HG03575 (cell line): Measurements from ENCODE around the gene TFAP2E.

Experiments
- ATAC-seq: cut with Tn5 transposase; IDR thresholded peaks from one replicate; pipeline ENCODE4 v1.9.1; 2021; ENCODE audit not compliant: unreplicated experiment, insufficient number of reproducible peaks, low FRiP score; ENCODE audit errors: extremely low read depth

The TFAP2E gene

GRCh38 chr1:35589516-35590427 is 16.7 kb downstream of the TFAP2E start:
- no peak for ATAC-seq

GRCh38 chr1:35590476-35591040 is 17.4 kb downstream of the TFAP2E start:
- no peak for ATAC-seq

GRCh38 chr1:35591211-35591610 is 18.1 kb downstream of the TFAP2E start:
- no peak for ATAC-seq

- no peak for ATAC-seq
Measured at GRCh38 chr1:35592991-35593769, 20.1 kb downstream of the TFAP2E start.

GRCh38 chr1:35594005-35594760 is 21.1 kb downstream of the TFAP2E start:
- no peak for ATAC-seq

- ATAC-seq = no peak
Measured at GRCh38 chr1:35595684-35596083, 22.6 kb downstream of the TFAP2E start.

- no peak for ATAC-seq
Measured at GRCh38 chr1:35597870-35598269, 24.8 kb downstream of the TFAP2E start.

GRCh38 chr1:35598895-35599294 is 25.8 kb downstream of the TFAP2E start:
- no peak for ATAC-seq

- no peak for ATAC-seq
Measured at GRCh38 chr1:35599411-35599810, 26.3 kb downstream of the TFAP2E start.

GRCh38 chr1:35600593-35600992 is 27.5 kb downstream of the TFAP2E start:
- ATAC-seq = no peak

GRCh38 chr1:35603468-35603867 is 30.4 kb downstream of the TFAP2E start:
- ATAC-seq = no peak

- ATAC-seq = no peak
Measured at GRCh38 chr1:35603941-35604340, 30.8 kb downstream of the TFAP2E start.

GRCh38 chr1:35605071-35605866 is 32.2 kb downstream of the TFAP2E start:
- ATAC-seq = no peak

- no peak for ATAC-seq
Measured at GRCh38 chr1:35605867-35606182, 32.7 kb downstream of the TFAP2E start.

GRCh38 chr1:35611655-35612054 is 38.5 kb downstream of the TFAP2E start:
- no peak for ATAC-seq

- ATAC-seq = no peak
Measured at GRCh38 chr1:35615440-35615839, 42.3 kb downstream of the TFAP2E start.

- ATAC-seq = no peak
Measured at GRCh38 chr1:35619237-35620121, 46.4 kb downstream of the TFAP2E start.
